HepG2 (cell line): ENCODE data around the gene EIF4ENIF1. TPM values are rescaled to one million over a fixed set of nuclear protein-coding genes. Genes with fewer than 3 reads are reported as not detected.

Source experiments
- ATAC-seq: fragments of 200-7000 bp; cut with Tn5 transposase; 3 replicates; pipeline ENCODE4 v1.9.1; 2020; ENCODE audit warnings: mild to moderate bottlenecking, moderate library complexity
- BruUV-seq: library from RNA; stranded (reverse); fragments of 400-500 nt; replicated peaks from 2 replicates; lab custom pipeline; 2021; lab: Mats Ljungman, UMichigan
- CTCF ChIA-PET: fragments of 300-600 bp; formaldehyde crosslinking; extraction: SDS; loops from one replicate; lab custom pipeline; 2021; ENCODE audit warnings: low total read pairs, inconsistent platforms, low intra/inter-chr PET ratio; lab: Yijun Ruan, JAX
- POLR2A ChIA-PET: fragments of 350-600 bp; sonication (Branson Sonifier 250); formaldehyde crosslinking; loops from one replicate; lab custom pipeline; 2020; ENCODE audit warnings: antibody characterized with exemption, inconsistent platforms; lab: Yijun Ruan, JAX
- DNase-seq: peaks from one replicate; pipeline ENCODE4 v3.0.0-alpha.2; 2015; ENCODE audit warnings: low spot score
- FAIRE-seq: peaks from 3 replicates; lab custom pipeline; 2011; peaks lifted over from hg19 to GRCh38; lab: Jason Lieb, UNC
- H2AFZ ChIP-seq: one replicate; pipeline ENCODE4 v1.6.1; 2011; ENCODE audit warnings: low read length, inconsistent platforms
- H3K27ac ChIP-seq: fragments of 300-600 bp; 3 replicates; pipeline ENCODE4 v1.8.0; 2011; ENCODE audit warnings: mixed run types, mild to moderate bottlenecking, mixed read lengths, low read length, inconsistent platforms; ENCODE audit not compliant: insufficient read depth; ENCODE audit errors: extremely low read length
- H3K27me3 ChIP-seq, 2 experiments: fragments of 200-600 bp in 1 of 2; 2 replicates in 1 of 2; 3 replicates in 1 of 2; pipeline versions ENCODE4 v1.6.0 to v1.8.0; 2011; ENCODE audit warnings: low read length in 2 of 2, mild to moderate bottlenecking in 2 of 2, moderate library complexity in 2 of 2, inconsistent platforms in 1 of 2; ENCODE audit not compliant: insufficient read depth in 2 of 2, control insufficient read depth in 1 of 2
- H3K36me3 ChIP-seq, 2 experiments: fragments of 200-600 bp in 1 of 2; replicated peaks in 1 of 2; 2 replicates in 1 of 2; 3 replicates in 1 of 2; pipeline versions ENCODE4 v1.5.1 to v1.8.0; 2011; ENCODE audit warnings: low read length in 2 of 2, inconsistent platforms in 1 of 2; ENCODE audit not compliant: insufficient read depth in 2 of 2, control insufficient read depth in 1 of 2
- H3K4me1 ChIP-seq: 2 replicates; pipeline ENCODE4 v1.5.1; 2012; ENCODE audit warnings: low read length, inconsistent platforms; ENCODE audit not compliant: insufficient read depth
- H3K4me2 ChIP-seq: 2 replicates; pipeline ENCODE4 v1.6.0; 2011; ENCODE audit warnings: low read depth, low read length, inconsistent platforms
- H3K4me3 ChIP-seq, 3 experiments: fragments of 200-600 bp in 1 of 3; sonication (generic), shearing (Covaris generic) in 1 of 3; replicated peaks in 1 of 3; 2 replicates each; pipeline ENCODE4 v1.5.1; 2011 to 2016; ENCODE audit warnings: low read length in 3 of 3, inconsistent platforms in 2 of 3, low read depth in 2 of 3, mild to moderate bottlenecking in 2 of 3, control low read depth in 1 of 3, mixed read lengths in 1 of 3; ENCODE audit not compliant: insufficient read depth in 1 of 3
- H3K79me2 ChIP-seq: one replicate; pipeline ENCODE4 v1.6.1; 2011; ENCODE audit warnings: low read length, inconsistent platforms; ENCODE audit not compliant: insufficient read depth
- H3K9ac ChIP-seq: 2 replicates; pipeline ENCODE4 v1.6.0; 2011; ENCODE audit warnings: mild to moderate bottlenecking, low read depth, low read length, inconsistent platforms; ENCODE audit not compliant: insufficient read depth
- H3K9me3 ChIP-seq: 2 replicates; pipeline ENCODE4 v1.5.1; 2012; ENCODE audit warnings: mild to moderate bottlenecking, low read length
- H4K20me1 ChIP-seq: 2 replicates; pipeline ENCODE4 v1.6.0; 2011; ENCODE audit warnings: inconsistent platforms, mild to moderate bottlenecking, low read length, moderate library complexity; ENCODE audit not compliant: insufficient read depth
- BCL3 ChIP-seq: sonication (generic); formaldehyde crosslinking; IDR thresholded peaks from 2 replicates; pipeline ENCODE4 v1.5.1; 2020; ENCODE audit warnings: mild to moderate bottlenecking, missing genetic modification reagents, moderate library complexity
- BHLHE40 ChIP-seq: IDR thresholded peaks from 2 replicates; pipeline ENCODE4 v1.6.1; 2011; ENCODE audit warnings: low read length, improper control_type of control experiment
- ELF1 ChIP-seq: sonication (generic); formaldehyde crosslinking; IDR thresholded peaks from 2 replicates; pipeline ENCODE4 v1.4.0; 2020; ENCODE audit warnings: missing genetic modification reagents
- GLI4 ChIP-seq: sonication (generic); formaldehyde crosslinking; IDR thresholded peaks from 2 replicates; pipeline ENCODE4 v1.5.1; 2020; ENCODE audit warnings: missing genetic modification reagents, mild to moderate bottlenecking, moderate library complexity, borderline replicate concordance
- GLMP ChIP-seq: sonication (generic); formaldehyde crosslinking; IDR thresholded peaks from 2 replicates; pipeline ENCODE4 v1.9.0; 2021; ENCODE audit warnings: missing genetic modification reagents, mild to moderate bottlenecking, borderline replicate concordance
- IKZF1 ChIP-seq: fragments of 450-650 bp; IDR thresholded peaks from 2 replicates; pipeline ENCODE4 v1.7.1; 2016
- KLF11 ChIP-seq: IDR thresholded peaks from 2 replicates; pipeline ENCODE4 v1.6.1; 2016; ENCODE audit warnings: missing compliant biosample characterization
- LCORL ChIP-seq, 2 experiments: fragments of 450-650 bp in 1 of 2; sonication (generic) in 1 of 2; formaldehyde crosslinking in 1 of 2; IDR thresholded peaks; 2 replicates each; pipeline versions ENCODE4 v1.5.0 to v1.6.1; 2017 to 2020; ENCODE audit warnings: antibody characterized with exemption in 1 of 2, missing genetic modification reagents in 1 of 2
- PRDM10 ChIP-seq: sonication (generic); formaldehyde crosslinking; IDR thresholded peaks from 2 replicates; pipeline ENCODE4 v1.4.0; 2020; ENCODE audit warnings: low read depth, missing genetic modification reagents
- SP1 ChIP-seq, 2 experiments: fragments of 450-650 bp in 1 of 2; sonication (generic) in 1 of 2; formaldehyde crosslinking in 1 of 2; IDR thresholded peaks; 2 replicates each; pipeline versions ENCODE4 v1.4.0 to v1.6.1; 2016 to 2020; ENCODE audit warnings: missing genetic modification reagents in 1 of 2
- TEAD3 ChIP-seq: optimal IDR thresholded peaks from 2 replicates; pipeline ENCODE3; 2016; ENCODE audit warnings: borderline replicate concordance
- ZNF282 ChIP-seq: fragments of 450-650 bp; IDR thresholded peaks from 2 replicates; pipeline ENCODE4 v1.6.1; 2018; ENCODE audit not compliant: partially characterized antibody
- ZNF496 ChIP-seq: sonication (generic); formaldehyde crosslinking; IDR thresholded peaks from 2 replicates; pipeline ENCODE4 v1.8.1; 2023; ENCODE audit warnings: mild to moderate bottlenecking, moderate library complexity, missing genetic modification reagents; ENCODE audit not compliant: insufficient replicate concordance
- ZNF513 ChIP-seq: sonication (generic); formaldehyde crosslinking; conservative IDR thresholded peaks from 2 replicates; pipeline ENCODE4 v1.5.0; 2020; ENCODE audit warnings: missing genetic modification reagents
- ZNF674 ChIP-seq: sonication (generic); formaldehyde crosslinking; IDR thresholded peaks from 2 replicates; pipeline ENCODE4 v1.5.0; 2020; ENCODE audit warnings: low read depth, mild to moderate bottlenecking, missing genetic modification reagents
- WGBS: methylation state at CpG from one replicate; pipeline ENCODE4 v1.1.6; 2017; ENCODE audit warnings: low lambda C conversion rate; 5-methylcytosine and 5-hydroxymethylcytosine counted together
- in situ Hi-C: cut with HindIII; loops from 2 replicates; pipeline ENCODE4 v1.10.0; 2017; ENCODE audit warnings: low pct_unique_long_range_greater_than_20kb; ENCODE audit not compliant: extremely low pct_ligation_motif_present
- intact Hi-C: fragments of 100-400 bp; cut with micrococcal nuclease; formaldehyde crosslinking; loops from one replicate; pipeline ENCODE4 v1.10.0; 2022; ENCODE audit not compliant: unreplicated experiment
- polyA plus RNA-seq, 8 experiments: library from polyadenylated mRNA; depleted of rRNA in 3 of 8; stranded (reverse) in 7 of 8; unstranded in 1 of 8; fragments of >200 nt; fragmentation: Illumina TruSeq in 4 of 8; extraction: Trizol in 4 of 8; gene quantifications; 2 replicates each; pipeline versions ENCODE4 v1.2.1 to v1.2.3, GENCODE V29; 2011 to 2016; ENCODE audit warnings: low read depth in 4 of 8, missing spikeins in 1 of 8, mixed read lengths in 1 of 8; ENCODE audit not compliant: insufficient read depth in 1 of 8
- total RNA-seq, 5 experiments: library from RNA; depleted of rRNA; stranded (reverse); fragments of >200 nt; fragmentation: Illumina TruSeq; extraction: Trizol; gene quantifications; 2 replicates each; pipeline ENCODE4 v1.2.3, GENCODE V29; 2016; ENCODE audit warnings: low read depth in 1 of 5

EIF4ENIF1 gene
- total and polyA plus RNA-seq, 2 of the 13 experiments (the other 11 are each of a cell fraction or from before 2014, with no cell fraction given), result 11.9 to 12.3 TPM

GRCh38 chr22:31399211-31400022, 90.2 kb downstream of the EIF4ENIF1 start, which contains the start of gene DRG1:
DRG1 (plus strand) TSS chr22:31399604; CDS start chr22:31399684, 80 bp downstream.
- no peaks in the 10 kb centered on the region; the same call in 1 of the 2 replicates for H4K20me1 ChIP-seq
- under 1% methylated on average over 44 of the region's 72 CpGs for WGBS
- BruUV-seq, result no TSS peak
- no peaks in the 10 kb centered on the region; a peak in 1 of 5 replicates for H3K27me3 ChIP-seq
- FAIRE-seq, result peak; percentile 90
- peak within 1 kb of the TSS; percentile 80 for H3K27ac ChIP-seq
- H3K36me3 ChIP-seq, result peaks cover 4 to 19% of the 10 kb centered on the region in 2 experiments
- peak; percentile 90 for DNase-seq
- CTCF ChIA-PET, result no interaction called here
- intact Hi-C loops (loop anchor here (1.0 kb wide), 1 partner anchor 53 kb away; the partner anchor contains the start of gene PATZ1), in situ Hi-C loops (loop anchor here (5.0 kb wide), 1 partner anchor 52 kb away; the partner anchor contains the start of gene PATZ1)
- H3K9ac ChIP-seq, result peak within 1 kb of the TSS; percentile 97
- peak within 1 kb of the TSS; percentile 70 for H2AFZ ChIP-seq
- peak within 1 kb of the TSS; percentile 92 for H3K4me2 ChIP-seq
- H3K79me2 ChIP-seq, result peaks cover 35% of the 10 kb centered on the region
- POLR2A ChIA-PET, result interaction anchor here (0.7 to 6.0 kb wide), 8 partner anchors 9 to 90 kb away, joined by 3 to 98 read pairs (median 5); partner anchors contain the start of genes EIF4ENIF1 and PATZ1
- ATAC-seq, result peak; percentile 94
- H3K4me1 ChIP-seq, result peaks cover 39% of the 10 kb centered on the region
- no peaks in the 10 kb centered on the region for H3K9me3 ChIP-seq
- H3K4me3 ChIP-seq, result peak within 1 kb of the TSS; percentile 84 to 100 (median 95)
- TF ChIP-seq LCORL (IDR thresholded peaks at IDR 0.05), result no peak
- no peak for TF ChIP-seq LCORL (CRISPR knock-in tag; IDR thresholded peaks at IDR 0.05)
- TF ChIP-seq KLF11 (CRISPR knock-in tag), result no peak
- no peak for TF ChIP-seq ZNF282
- TF ChIP-seq TEAD3 (CRISPR knock-in tag), result peak; percentile 58
- no peak for TF ChIP-seq SP1 (IDR thresholded peaks at IDR 0.05)
- TF ChIP-seq SP1 (CRISPR knock-in tag; IDR thresholded peaks at IDR 0.05), result peak; percentile 79
- TF ChIP-seq GLI4 (CRISPR knock-in tag), result peak; percentile 85; the same call in 1 of the 2 replicates
- no peak for TF ChIP-seq IKZF1
- TF ChIP-seq ELF1, result peak; percentile 46; the same call in 1 of the 2 replicates
- no peak for TF ChIP-seq ZNF513 (CRISPR knock-in tag)
- no peak for TF ChIP-seq GLMP
- TF ChIP-seq BHLHE40, result peak; percentile 41; the same call in 1 of the 2 replicates
- TF ChIP-seq PRDM10 (CRISPR knock-in tag), result no peak
- no peak for TF ChIP-seq ZNF496 (CRISPR knock-in tag)
- no peak for TF ChIP-seq ZNF674 (CRISPR knock-in tag)
- TF ChIP-seq BCL3, result peak; percentile 55; the same call in 1 of the 2 replicates
